IMR-90 (cell line): Measurements from ENCODE around the gene AMBRA1. TPM values are rescaled to one million over a fixed set of nuclear protein-coding genes. Genes with fewer than 3 reads are reported as not detected.

Experiments
- ATAC-seq: fragments of 200-7000 bp; cut with Tn5 transposase; 2 replicates; pipeline ENCODE4 v1.9.1; 2020; ENCODE audit warnings: low read depth, mild to moderate bottlenecking, moderate library complexity
- BruUV-seq: library from RNA; stranded (reverse); fragments of 400-500 nt; replicated peaks from 2 replicates; lab custom pipeline; 2021; lab: Mats Ljungman, UMichigan
- CTCF ChIA-PET: fragments of 300-600 bp; formaldehyde crosslinking; extraction: SDS; loops from one replicate; lab custom pipeline; 2021; ENCODE audit warnings: antibody characterized with exemption; lab: Yijun Ruan, JAX
- POLR2A ChIA-PET: fragments of 300-600 bp; sonication (Branson Sonifier 250); formaldehyde crosslinking; loops from one replicate; lab custom pipeline; 2022; ENCODE audit warnings: antibody characterized with exemption; ENCODE audit not compliant: unreplicated experiment; lab: Charles Lee
- DNase-seq: peaks from one replicate; pipeline ENCODE4 v3.0.0; 2013
- H2AFZ ChIP-seq: replicated peaks from 2 replicates; pipeline ENCODE3; 2013; ENCODE audit warnings: low read length, mild to moderate bottlenecking; ENCODE audit not compliant: poor library complexity
- H2AK5ac ChIP-seq: 2 replicates; pipeline ENCODE4 v1.6.1; 2013; ENCODE audit warnings: low read depth, low read length, inconsistent platforms
- H2AK9ac ChIP-seq: replicated peaks from 2 replicates; pipeline ENCODE3; 2013; ENCODE audit warnings: mild to moderate bottlenecking, low read depth, low read length, moderate library complexity; ENCODE audit not compliant: poor library complexity
- H2BK120ac ChIP-seq: 2 replicates; pipeline ENCODE4 v1.6.1; 2013; ENCODE audit warnings: low read depth, low read length, inconsistent platforms
- H2BK15ac ChIP-seq: 3 replicates; pipeline ENCODE4 v1.6.1; 2013; ENCODE audit warnings: low read depth, low read length, inconsistent platforms
- H2BK20ac ChIP-seq: 2 replicates; pipeline ENCODE4 v1.6.1; 2013; ENCODE audit warnings: low read depth, mild to moderate bottlenecking, inconsistent platforms, low read length, moderate library complexity
- H2BK5ac ChIP-seq: 2 replicates; pipeline ENCODE4 v1.6.1; 2013; ENCODE audit warnings: mild to moderate bottlenecking, low read depth, low read length, inconsistent platforms; ENCODE audit not compliant: poor library complexity, severe bottlenecking
- H3K14ac ChIP-seq: replicated peaks from 2 replicates; pipeline ENCODE4 v1.6.1; 2013; ENCODE audit warnings: low read depth, low read length, inconsistent platforms
- H3K18ac ChIP-seq: 2 replicates; pipeline ENCODE4 v1.6.1; 2013; ENCODE audit warnings: low read depth, low read length, control low read depth
- H3K23ac ChIP-seq: 2 replicates; pipeline ENCODE4 v1.6.1; 2013; ENCODE audit warnings: low read depth, low read length, inconsistent platforms
- H3K27ac ChIP-seq: 2 replicates; pipeline ENCODE4 v1.5.1; 2013; ENCODE audit warnings: mild to moderate bottlenecking, control low read depth, low read length; ENCODE audit not compliant: insufficient read depth
- H3K27me3 ChIP-seq: 2 replicates; pipeline ENCODE4 v1.6.1; 2013; ENCODE audit warnings: low read length; ENCODE audit not compliant: control insufficient read depth, insufficient read depth
- H3K36me3 ChIP-seq: 2 replicates; pipeline ENCODE4 v1.6.1; 2013; ENCODE audit warnings: low read length, mixed read lengths; ENCODE audit not compliant: control insufficient read depth, insufficient read depth
- H3K4ac ChIP-seq: 2 replicates; pipeline ENCODE4 v1.6.1; 2013; ENCODE audit warnings: low read depth, low read length, inconsistent platforms
- H3K4me1 ChIP-seq: 2 replicates; pipeline ENCODE4 v1.6.1; 2013; ENCODE audit warnings: low read length, mixed read lengths; ENCODE audit not compliant: control insufficient read depth, insufficient read depth
- H3K4me2 ChIP-seq: 2 replicates; pipeline ENCODE4 v1.6.1; 2013; ENCODE audit warnings: low read depth, mild to moderate bottlenecking, control low read depth, low read length, moderate library complexity
- H3K4me3 ChIP-seq: 2 replicates; pipeline ENCODE4 v1.5.1; 2013; ENCODE audit warnings: low read depth, mild to moderate bottlenecking, control low read depth, low read length, moderate library complexity; ENCODE audit not compliant: insufficient read depth
- H3K56ac ChIP-seq: 2 replicates; pipeline ENCODE4 v1.6.1; 2013; ENCODE audit warnings: low read length, inconsistent platforms; ENCODE audit not compliant: insufficient read depth; ENCODE audit errors: extremely low read depth
- H3K79me1 ChIP-seq, 2 experiments: 2 replicates each; pipeline ENCODE4 v1.6.1; 2013; ENCODE audit warnings: low read length in 2 of 2, inconsistent platforms in 1 of 2, low read depth in 1 of 2
- H3K9ac ChIP-seq: 2 replicates; pipeline ENCODE4 v1.6.1; 2013; ENCODE audit warnings: low read depth, low read length, control low read depth
- H3K9me1 ChIP-seq: 2 replicates; pipeline ENCODE4 v1.6.1; 2013; ENCODE audit warnings: low read length, inconsistent platforms; ENCODE audit not compliant: insufficient read depth
- H3K9me3 ChIP-seq: 2 replicates; pipeline ENCODE4 v1.6.1; 2013; ENCODE audit warnings: low read length; ENCODE audit not compliant: control insufficient read depth, insufficient read depth
- H4K20me1 ChIP-seq: 2 replicates; pipeline ENCODE4 v1.6.1; 2013; ENCODE audit warnings: low read length, inconsistent platforms; ENCODE audit not compliant: insufficient read depth
- H4K5ac ChIP-seq: 2 replicates; pipeline ENCODE4 v1.6.1; 2013; ENCODE audit warnings: mild to moderate bottlenecking, low read depth, low read length, control low read depth
- H4K8ac ChIP-seq, 2 experiments: 2 replicates each; pipeline ENCODE4 v1.6.1; 2013; ENCODE audit warnings: low read depth in 2 of 2, low read length in 2 of 2, control low read depth in 1 of 2, inconsistent platforms in 1 of 2
- H4K91ac ChIP-seq: 2 replicates; pipeline ENCODE4 v1.6.1; 2013; ENCODE audit warnings: low read depth, low read length, inconsistent platforms; ENCODE audit not compliant: insufficient read depth
- BHLHE40 ChIP-seq: fragments of 150-350 bp; IDR thresholded peaks from 2 replicates; pipeline ENCODE4 v1.6.1; 2016; ENCODE audit warnings: mild to moderate bottlenecking, low read depth, low read length
- CHD1 ChIP-seq: IDR thresholded peaks from 2 replicates; pipeline ENCODE4 v1.6.1; 2012; ENCODE audit warnings: low read depth, low read length, improper control_type of control experiment
- FOS ChIP-seq: fragments of 150-350 bp; IDR thresholded peaks from 2 replicates; pipeline ENCODE4 v1.6.1; 2016; ENCODE audit warnings: low read depth, low read length
- MAFK ChIP-seq: IDR thresholded peaks from 2 replicates; pipeline ENCODE4 v1.6.1; 2012; ENCODE audit warnings: low read depth, low read length, improper control_type of control experiment
- MAZ ChIP-seq: IDR thresholded peaks from 2 replicates; pipeline ENCODE4 v1.6.1; 2012; ENCODE audit warnings: low read depth, mild to moderate bottlenecking, low read length, improper control_type of control experiment, moderate library complexity, borderline replicate concordance
- MXI1 ChIP-seq: IDR thresholded peaks from 2 replicates; pipeline ENCODE4 v1.6.1; 2012; ENCODE audit warnings: low read depth, mild to moderate bottlenecking, low read length, moderate library complexity, borderline replicate concordance
- NFE2L2 ChIP-seq: fragments of 150-350 bp; IDR thresholded peaks from 2 replicates; pipeline ENCODE4 v1.6.1; 2016; ENCODE audit warnings: low read depth, mild to moderate bottlenecking, low read length
- POLR2A ChIP-seq: IDR thresholded peaks from 2 replicates; pipeline ENCODE4 v1.6.1; 2012; ENCODE audit warnings: mild to moderate bottlenecking, low read depth, low read length
- RAD21 ChIP-seq: IDR thresholded peaks from 2 replicates; pipeline ENCODE4 v1.6.1; 2012; ENCODE audit warnings: low read length, improper control_type of control experiment
- RCOR1 ChIP-seq: IDR thresholded peaks from 2 replicates; pipeline ENCODE4 v1.6.1; 2012; ENCODE audit warnings: mild to moderate bottlenecking, low read length, improper control_type of control experiment; ENCODE audit not compliant: insufficient replicate concordance
- RFX5 ChIP-seq: IDR thresholded peaks from 2 replicates; pipeline ENCODE4 v1.8.0; 2012; ENCODE audit warnings: low read depth, mild to moderate bottlenecking, low read length, moderate library complexity
- SMC3 ChIP-seq: fragments of 150-350 bp; IDR thresholded peaks from 2 replicates; pipeline ENCODE4 v1.6.1; 2016; ENCODE audit warnings: low read depth, mild to moderate bottlenecking, antibody characterized with exemption, low read length, moderate library complexity
- WGBS, 2 experiments: methylation state at CpG; one replicate each; pipeline versions ENCODE4 v1.1.5 to v1.1.7; 2013; ENCODE audit warnings: missing lambda C conversion rate in 2 of 2; ENCODE audit not compliant: insufficient read length in 1 of 2; ENCODE audit errors: extremely low coverage in 2 of 2; 5-methylcytosine and 5-hydroxymethylcytosine counted together
- dilution Hi-C: fragments of 300-500 bp; cut with HindIII; formaldehyde crosslinking; loops from one replicate; pipeline ENCODE4 v1.14.3; 2018; ENCODE audit warnings: low sequenced_read_pairs; ENCODE audit not compliant: unreplicated experiment
- in situ Hi-C: fragments of 300-500 bp; cut with MboI; formaldehyde crosslinking; loops from 3 replicates; pipeline ENCODE4 v1.14.3; 2019; ENCODE audit warnings: low sequenced_read_pairs, inconsistent platforms, mixed read lengths
- intact Hi-C: fragments of 100-400 bp; cut with micrococcal nuclease; formaldehyde crosslinking; loops from 2 replicates; pipeline ENCODE4 v1.10.0; 2022
- polyA plus RNA-seq, 3 experiments: library from polyadenylated mRNA; depleted of rRNA; stranded (reverse); fragments of >200 nt; gene quantifications; 2 replicates each; pipeline ENCODE4 v1.2.3, GENCODE V29; 2012; ENCODE audit warnings: low replicate concordance in 1 of 3
- total RNA-seq: library from RNA; depleted of rRNA; stranded (reverse); fragments of >200 nt; gene quantifications from 2 replicates; pipeline ENCODE4 v1.2.3, GENCODE V29; 2012
- TF ChIP-seq, protein P1 (sequence below): fragments of 150-350 bp; IDR thresholded peaks from 2 replicates; pipeline ENCODE4 v1.6.1; 2016; ENCODE audit warnings: low read depth, mild to moderate bottlenecking, low read length, moderate library complexity, borderline replicate concordance
- TF ChIP-seq, protein P2 (sequence below): fragments of 150-350 bp; IDR thresholded peaks from 2 replicates; pipeline ENCODE4 v1.6.1; 2017; ENCODE audit warnings: mild to moderate bottlenecking, antibody characterized with exemption, low read length, low read depth

Gene AMBRA1
- total and polyA plus RNA-seq, 2 of the 4 experiments (the other 2 are of a cell fraction) = 9.4 to 18.3 TPM

DNA sequence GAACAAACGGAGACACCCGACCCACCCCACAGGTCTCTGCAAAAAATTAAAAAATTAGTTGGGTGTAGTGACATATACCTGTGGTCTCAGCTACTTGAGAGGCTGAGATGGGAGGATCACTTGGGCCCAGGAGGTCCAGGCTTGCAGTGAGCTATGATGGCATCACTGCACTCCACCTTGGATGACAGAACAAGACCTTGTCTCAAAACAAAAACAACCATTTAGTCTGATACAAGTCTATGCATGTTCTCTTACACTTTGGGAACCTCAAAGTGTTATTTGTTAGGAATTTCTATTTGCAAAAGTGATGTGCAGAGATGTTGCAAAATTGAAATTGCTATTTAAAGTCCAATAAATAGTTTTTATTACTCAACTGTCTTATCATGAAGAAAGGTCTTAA is 37.9 kb upstream of the AMBRA1 start:
- no peak overlapping the region for H3K23ac ChIP-seq
- no TSS peak for BruUV-seq
- intact Hi-C loops = no loop called here
- H2AFZ ChIP-seq = no peak overlapping the region
- no peak overlapping the region for H4K8ac ChIP-seq
- H3K9ac ChIP-seq = no peak overlapping the region
- peaks cover 2% of the 10 kb centered on the region; the same call in 1 of the 2 replicates for H4K20me1 ChIP-seq
- ATAC-seq (no peak), DNase-seq (no peak)
- no peak overlapping the region for H3K18ac ChIP-seq
- in situ Hi-C loops = no loop called here
- H2AK9ac ChIP-seq = no peak overlapping the region
- peaks cover 19% of the 10 kb centered on the region for H3K36me3 ChIP-seq
- no peak overlapping the region for H3K27ac ChIP-seq
- no peak overlapping the region for H2BK15ac ChIP-seq
- no peak overlapping the region for H2BK20ac ChIP-seq
- H3K27me3 ChIP-seq = no peaks in the 10 kb centered on the region
- no peak overlapping the region for H3K14ac ChIP-seq
- H3K4me2 ChIP-seq = no peak overlapping the region
- H2AK5ac ChIP-seq = no peak overlapping the region
- TF ChIP-seq FOS (no peak), MXI1 (no peak), POLR2A (no peak), RAD21 (no peak), MAZ (no peak), MAFK (no peak), RCOR1 (no peak), NFE2L2 (no peak), BHLHE40 (no peak), SMC3 (no peak), RFX5 (no peak), CHD1 (no peak)
- TF ChIP-seq, protein P1, sequence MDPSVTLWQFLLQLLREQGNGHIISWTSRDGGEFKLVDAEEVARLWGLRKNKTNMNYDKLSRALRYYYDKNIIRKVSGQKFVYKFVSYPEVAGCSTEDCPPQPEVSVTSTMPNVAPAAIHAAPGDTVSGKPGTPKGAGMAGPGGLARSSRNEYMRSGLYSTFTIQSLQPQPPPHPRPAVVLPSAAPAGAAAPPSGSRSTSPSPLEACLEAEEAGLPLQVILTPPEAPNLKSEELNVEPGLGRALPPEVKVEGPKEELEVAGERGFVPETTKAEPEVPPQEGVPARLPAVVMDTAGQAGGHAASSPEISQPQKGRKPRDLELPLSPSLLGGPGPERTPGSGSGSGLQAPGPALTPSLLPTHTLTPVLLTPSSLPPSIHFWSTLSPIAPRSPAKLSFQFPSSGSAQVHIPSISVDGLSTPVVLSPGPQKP = no peak
- TF ChIP-seq, protein P2, sequence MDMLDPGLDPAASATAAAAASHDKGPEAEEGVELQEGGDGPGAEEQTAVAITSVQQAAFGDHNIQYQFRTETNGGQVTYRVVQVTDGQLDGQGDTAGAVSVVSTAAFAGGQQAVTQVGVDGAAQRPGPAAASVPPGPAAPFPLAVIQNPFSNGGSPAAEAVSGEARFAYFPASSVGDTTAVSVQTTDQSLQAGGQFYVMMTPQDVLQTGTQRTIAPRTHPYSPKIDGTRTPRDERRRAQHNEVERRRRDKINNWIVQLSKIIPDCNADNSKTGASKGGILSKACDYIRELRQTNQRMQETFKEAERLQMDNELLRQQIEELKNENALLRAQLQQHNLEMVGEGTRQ = no peak
- no peak overlapping the region for H4K5ac ChIP-seq
- no CpG with 5 or more reads among the region's 2 CpGs for WGBS, 2 experiments
- no peaks in the 10 kb centered on the region for H3K9me1 ChIP-seq
- POLR2A ChIA-PET = no interaction called here
- no peaks in the 10 kb centered on the region for H3K9me3 ChIP-seq
- dilution Hi-C loops = no loop called here
- no peak overlapping the region for H3K56ac ChIP-seq
- peaks cover 18 to 37% of the 10 kb centered on the region in 2 experiments for H3K79me1 ChIP-seq
- no peak overlapping the region for H2BK5ac ChIP-seq
- H2BK120ac ChIP-seq = no peak overlapping the region
- H3K4ac ChIP-seq = no peak overlapping the region
- no peak overlapping the region for H3K4me3 ChIP-seq
- no peak overlapping the region for H4K91ac ChIP-seq
- H3K4me1 ChIP-seq = no peaks in the 10 kb centered on the region
- CTCF ChIA-PET = interaction anchor here (2.1 kb wide), 1 partner anchor 14 kb away, joined by 6 read pairs; the partner anchor contains the start of gene ATG13
